Stimulated activated CD8-positive, alpha-beta memory T cell treated with anti-CD3 and anti-CD28 coated beads, Interleukin-15, amount 100 ng/mL, for 1 hour (primary cell): Measurements from ENCODE around the gene DCK.
"Not testable (repeated sequence)": the region's sequence is repeated elsewhere in the genome, so short reads cannot be mapped to it uniquely, and the experiment has no call there.

Source experiments
- DNase-seq: peaks from one replicate; pipeline ENCODE4 v3.0.0-alpha.2; 2020; ENCODE audit warnings: low read depth

Gene DCK

DNA sequence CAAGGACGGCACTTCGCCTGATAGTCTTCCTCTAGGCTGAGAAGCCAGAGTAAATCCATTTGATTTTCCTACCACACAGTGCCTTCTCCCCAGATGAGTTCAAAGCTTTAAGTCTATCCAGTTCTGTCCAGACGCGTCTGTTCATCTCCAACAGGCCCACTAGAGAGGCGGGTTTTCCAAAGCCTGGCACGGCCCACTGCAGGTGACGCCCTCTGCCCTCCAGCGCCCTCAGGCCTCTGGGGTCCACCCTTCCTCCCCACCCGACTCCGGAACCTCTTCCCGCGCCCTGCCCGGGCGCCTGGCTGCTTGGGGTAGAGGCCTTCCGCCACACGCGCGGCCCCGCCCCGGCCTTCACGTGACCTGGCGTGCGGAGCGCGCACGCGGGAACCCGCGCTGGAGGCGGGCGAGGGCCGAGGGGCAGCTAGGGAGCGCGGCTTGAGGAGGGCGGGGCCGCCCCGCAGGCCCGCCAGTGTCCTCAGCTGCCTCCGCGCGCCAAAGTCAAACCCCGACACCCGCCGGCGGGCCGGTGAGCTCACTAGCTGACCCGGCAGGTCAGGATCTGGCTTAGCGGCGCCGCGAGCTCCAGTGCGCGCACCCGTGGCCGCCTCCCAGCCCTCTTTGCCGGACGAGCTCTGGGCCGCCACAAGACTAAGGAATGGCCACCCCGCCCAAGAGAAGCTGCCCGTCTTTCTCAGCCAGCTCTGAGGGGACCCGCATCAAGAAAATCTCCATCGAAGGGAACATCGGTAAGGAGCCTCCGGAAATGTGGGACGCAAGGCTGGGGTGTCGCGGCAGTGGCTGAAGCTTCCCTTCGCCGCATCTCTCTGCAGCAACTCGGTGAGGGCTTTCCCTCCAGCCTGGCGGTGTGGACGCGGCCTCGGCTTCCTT, at the start of gene DCK:
Gene DCK, plus strand, starts transcription at position 469 of the 888 bp plus-strand sequence. Its CDS starts 187 bp downstream, at position 656.
- peak; percentile 61 for DNase-seq

- no peak for DNase-seq
These were observed 48.4 kb upstream of the DCK start for GRCh38 chr4:70945046-70945445.

DNA sequence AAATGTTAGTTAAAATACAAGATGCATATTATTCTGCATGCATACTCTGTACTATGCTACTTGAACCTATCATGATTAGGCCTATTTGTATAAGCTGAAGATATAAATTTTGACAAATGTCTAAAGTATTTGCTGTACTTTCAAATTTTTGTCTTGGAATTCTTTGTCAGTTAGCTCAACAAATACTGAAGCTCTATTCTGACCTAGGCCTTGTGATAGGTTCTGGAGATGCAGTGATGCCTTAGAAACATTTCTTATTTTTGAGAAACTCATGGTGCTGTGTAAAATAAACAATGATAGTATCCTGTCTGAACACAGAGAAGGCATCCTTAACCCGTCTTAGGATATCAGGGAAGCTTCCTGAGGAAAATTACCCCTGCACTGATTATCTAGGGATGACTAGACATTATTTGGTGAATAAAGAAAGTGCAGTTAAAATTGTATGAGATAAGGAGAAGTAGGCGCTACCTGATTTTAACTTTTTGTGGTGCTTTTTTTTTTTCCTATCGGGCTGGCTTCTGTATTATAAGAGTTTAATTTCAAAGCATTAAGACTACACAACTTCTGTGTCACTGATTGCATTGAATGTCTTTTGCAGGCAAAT, 47.9 kb upstream of the DCK start:
- DNase-seq = no peak

DNA sequence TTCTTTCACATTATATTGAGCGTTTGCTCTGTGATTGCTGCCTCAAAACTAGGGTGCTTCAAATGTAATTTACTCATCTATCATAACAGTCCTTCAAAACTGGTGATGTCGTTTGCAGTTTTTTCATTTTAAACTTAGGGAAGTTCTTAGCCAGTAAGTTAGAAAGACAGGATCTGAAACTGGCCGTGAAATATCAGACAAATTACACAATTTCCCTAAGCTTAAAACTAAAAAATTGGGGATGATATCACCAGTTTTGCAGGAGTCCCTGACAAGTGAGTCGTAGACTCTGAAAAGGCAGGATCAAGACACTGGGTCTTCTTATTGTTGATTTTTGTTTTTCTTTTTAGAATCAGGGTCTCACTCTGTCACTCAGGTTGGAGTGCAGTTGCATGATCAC, 46.5 kb upstream of the DCK start:
- no peak for DNase-seq

- no peak for DNase-seq
These were observed 44.7 kb upstream of the DCK start for GRCh38 chr4:70948665-70949260.

GRCh38 chr4:70954032-70954431, 39.4 kb upstream of the DCK start:
- DNase-seq = no peak

GRCh38 chr4:70956549-70957210, 36.8 kb upstream of the DCK start:
- DNase-seq = no peak

DNA sequence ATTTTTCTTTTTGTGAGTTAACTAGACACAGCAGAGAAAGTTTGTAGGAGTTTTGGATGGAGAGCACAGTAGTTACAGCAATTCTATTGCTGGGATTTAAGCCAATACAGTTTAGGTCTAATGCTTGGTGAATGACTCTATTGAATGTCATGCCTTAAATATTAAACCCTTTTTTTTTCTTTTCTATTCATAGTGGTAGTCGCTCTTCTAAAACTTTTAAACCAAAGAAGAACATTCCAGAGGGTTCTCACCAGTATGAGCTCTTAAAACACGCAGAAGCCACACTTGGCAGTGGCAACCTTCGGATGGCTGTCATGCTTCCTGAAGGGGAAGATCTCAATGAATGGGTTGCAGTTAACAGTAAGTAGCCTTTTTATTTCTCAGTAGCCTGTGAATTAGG, 34.8 kb upstream of the DCK start:
- no peak for DNase-seq

DNA sequence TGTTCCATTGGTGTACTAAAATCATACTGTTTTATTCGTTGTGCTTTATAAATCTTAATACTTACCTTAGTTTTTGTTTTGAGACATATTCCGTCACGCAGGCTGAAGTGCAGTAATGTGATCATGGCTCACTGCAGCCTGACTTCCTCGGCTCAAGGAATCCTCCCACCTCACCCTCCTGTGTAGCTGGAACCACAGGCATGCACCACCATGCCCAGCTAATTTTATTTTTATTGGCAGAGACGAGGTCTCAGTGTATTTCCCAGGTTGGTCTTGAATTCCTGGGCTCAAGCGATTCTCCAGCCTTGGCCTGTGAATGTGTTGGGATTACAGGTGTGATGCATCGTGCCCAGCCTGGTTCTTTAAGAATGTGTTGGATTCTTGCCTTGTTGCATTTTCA, 24.4 kb upstream of the DCK start:
- DNase-seq = no peak

DNA sequence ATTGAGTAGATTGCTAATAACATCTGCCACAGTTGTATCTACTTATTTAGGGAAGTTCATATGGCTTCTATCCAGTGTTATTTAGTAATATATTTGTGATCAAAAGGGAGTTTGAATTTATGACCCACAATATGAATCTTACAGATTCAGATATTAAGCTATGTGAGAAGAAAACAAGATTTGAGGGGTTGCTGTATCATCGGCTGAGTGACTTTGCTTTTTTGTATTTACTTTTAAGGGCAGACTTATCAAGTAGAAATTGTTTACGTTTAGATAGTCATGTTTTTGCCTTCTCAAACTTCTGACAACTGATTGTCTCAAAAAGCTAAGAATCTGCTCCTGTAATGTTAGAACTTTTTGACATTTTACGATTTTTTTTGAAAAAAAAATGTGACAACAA, 17.2 kb upstream of the DCK start:
- no peak for DNase-seq

DNA sequence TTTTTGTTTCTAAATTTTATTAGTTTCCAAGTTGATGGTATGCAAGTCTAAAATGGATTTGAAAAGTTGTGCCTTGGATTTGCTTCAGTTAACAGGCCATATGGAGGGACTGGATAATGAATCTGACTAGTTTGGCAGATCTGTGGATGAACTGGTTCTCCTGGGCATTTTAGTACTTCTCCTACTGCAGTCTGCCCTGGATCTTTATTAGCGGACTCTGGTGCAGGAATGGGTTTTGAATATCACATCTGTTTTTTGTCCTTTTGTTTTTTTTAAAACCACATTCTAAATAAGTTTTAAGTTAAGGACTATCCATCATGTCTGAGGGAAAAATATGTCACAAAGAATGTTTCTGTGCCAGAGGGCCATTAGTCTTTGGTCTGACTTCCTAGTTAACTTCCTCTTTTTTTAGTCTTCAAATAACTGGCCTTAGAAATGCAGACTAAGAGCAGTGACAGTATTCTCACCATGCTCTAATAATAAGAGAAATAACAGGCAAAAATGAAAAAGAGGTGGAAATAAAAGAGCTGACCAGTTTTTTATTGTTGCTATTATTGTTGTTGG, 13.9 kb upstream of the DCK start:
- DNase-seq = no peak

DNA sequence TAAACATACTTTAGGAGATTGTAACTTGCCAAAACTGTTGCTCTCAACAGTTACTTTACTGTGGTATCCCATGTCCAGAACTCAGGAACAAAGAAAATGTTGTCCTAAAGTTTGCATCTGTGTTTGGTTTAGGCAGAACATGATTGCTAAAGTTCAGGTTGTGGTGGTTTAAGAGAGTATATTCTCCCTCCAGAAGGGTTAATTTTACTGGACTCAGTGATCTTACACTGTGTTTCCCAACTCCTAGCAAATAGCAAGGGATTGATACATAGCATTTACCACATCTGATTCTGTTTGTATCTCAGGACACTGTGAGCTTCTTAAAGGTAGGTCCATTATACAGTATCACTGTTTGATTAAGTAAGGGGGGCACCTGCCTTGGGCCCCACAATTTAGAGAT, 13.3 kb upstream of the DCK start:
- no peak for DNase-seq

GRCh38 chr4:70984106-70984505, 9.3 kb upstream of the DCK start:
- DNase-seq = no peak

GRCh38 chr4:70984589-70984988, 8.9 kb upstream of the DCK start:
- DNase-seq = no peak

- no peak for DNase-seq
These were observed 1.9 kb upstream of the DCK start for GRCh38 chr4:70991596-70991995.

- DNase-seq = no peak
These were observed 1.0 kb upstream of the DCK start for GRCh38 chr4:70992391-70992881.

DNA sequence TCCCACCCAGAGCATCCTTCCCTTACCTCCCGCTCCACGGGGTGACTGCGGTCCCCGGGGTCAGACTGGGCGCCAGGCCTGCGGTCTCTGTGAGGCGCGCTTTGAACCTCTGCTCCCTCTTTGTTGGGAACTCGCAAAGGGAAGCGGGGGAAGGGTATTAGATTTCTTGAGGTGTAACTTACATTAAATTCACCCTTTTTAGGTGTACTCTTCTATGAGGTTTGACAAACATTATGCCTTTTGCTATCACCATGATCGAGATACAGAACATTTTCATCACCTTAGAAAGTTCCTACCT, 569 bp downstream of the DCK start:
- no peak for DNase-seq

DNA sequence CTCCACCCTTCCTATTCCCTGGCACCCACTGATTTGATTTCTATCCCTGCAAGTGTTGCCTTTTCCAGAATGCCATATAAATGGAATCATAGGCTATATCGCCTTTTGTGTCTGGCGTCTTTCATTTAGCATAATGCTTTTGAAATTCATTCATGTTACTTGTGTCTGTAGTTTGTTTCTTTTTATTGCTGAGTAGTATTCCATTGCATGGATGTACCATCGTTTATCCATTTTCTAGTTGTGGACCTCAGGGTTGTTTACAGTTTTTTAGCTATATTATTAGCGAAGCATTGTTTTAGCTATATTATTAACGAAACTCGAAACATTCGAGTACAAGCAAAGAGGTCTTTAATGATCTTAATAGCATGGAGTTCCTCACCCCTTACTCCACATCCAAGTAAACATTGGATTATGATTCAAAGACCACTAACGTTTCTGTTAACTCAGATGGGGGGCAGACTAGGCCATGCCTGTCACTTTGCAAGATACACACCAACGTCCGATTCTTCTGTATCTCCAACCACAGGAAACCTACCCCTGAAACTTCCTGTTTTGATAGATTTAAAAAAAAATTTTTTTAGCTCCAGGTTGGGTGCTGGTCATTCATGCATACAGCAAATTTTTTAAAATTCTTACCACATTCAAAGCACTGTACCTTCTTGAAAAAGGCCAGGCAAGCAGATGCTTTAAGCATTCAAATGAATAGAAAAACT, 1.1 kb downstream of the DCK start:
- no peak for DNase-seq

GRCh38 chr4:70996018-70996360, 2.5 kb downstream of the DCK start:
- DNase-seq = no peak

DNA sequence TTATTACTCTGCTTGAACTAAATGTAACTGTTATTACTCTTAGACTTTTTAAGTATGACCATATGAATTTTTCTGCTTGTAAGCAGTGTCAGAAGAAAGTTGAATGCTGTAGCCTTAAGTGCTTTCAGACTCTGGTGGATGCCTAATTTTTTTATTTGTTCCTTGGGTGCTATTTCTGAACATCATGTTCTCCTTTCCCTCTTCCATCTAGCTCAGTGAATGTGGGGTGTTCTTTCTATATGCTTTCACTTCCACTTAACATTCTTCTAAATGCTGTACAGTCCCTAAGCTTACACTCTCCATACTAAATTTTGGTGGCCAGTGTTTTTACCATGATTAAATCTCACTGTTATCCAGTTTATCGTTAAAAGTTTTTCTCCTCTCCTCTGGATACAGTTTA, 3.6 kb downstream of the DCK start:
- DNase-seq = no peak

GRCh38 chr4:70997546-70997945, 4.1 kb downstream of the DCK start:
- DNase-seq = no peak

DNA sequence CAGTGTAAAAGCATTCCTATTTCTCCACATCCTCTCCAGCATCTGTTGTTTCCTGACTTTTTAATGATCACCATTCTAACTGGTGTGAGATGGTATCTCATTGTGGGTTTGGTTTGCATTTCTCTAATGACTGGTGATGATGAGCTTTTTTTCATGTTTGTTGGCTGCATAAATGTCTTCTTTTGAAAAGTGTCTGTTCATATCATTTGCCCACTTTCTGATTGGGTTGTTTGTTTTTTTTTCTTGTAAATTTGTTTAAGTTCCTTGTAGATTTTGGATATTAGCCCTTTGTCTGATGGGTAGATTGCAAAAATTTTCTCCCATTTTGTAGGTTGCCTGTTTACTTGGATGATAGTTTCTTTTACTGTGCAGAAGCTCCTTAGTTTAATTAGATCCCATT, 6.2 kb downstream of the DCK start:
- not testable (repeated sequence) for DNase-seq
